Endothelial cell of umbilical vein (primary cell): ENCODE data around the gene FIG4. TPM values are rescaled to one million over a fixed set of nuclear protein-coding genes. Genes with fewer than 3 reads are reported as not detected.

Experiments used
- BruUV-seq: library from RNA; stranded (reverse); fragments of 400-500 nt; replicated peaks from 2 replicates; lab custom pipeline; 2021; lab: Mats Ljungman, UMichigan
- CTCF ChIA-PET: fragments of 300-600, 350-600 bp; sonication (Branson Sonifier 250); formaldehyde crosslinking; loops from one replicate; lab custom pipeline; 2021; ENCODE audit warnings: antibody characterized with exemption, inconsistent platforms; lab: Charles Lee
- POLR2A ChIA-PET: fragments of 300-600, 350-600 bp; sonication (Branson Sonifier 250); formaldehyde crosslinking; loops from one replicate; lab custom pipeline; 2021; ENCODE audit warnings: antibody characterized with exemption, inconsistent platforms; lab: Charles Lee
- DNase-seq: peaks from one replicate; pipeline ENCODE4 v3.0.0-alpha.2; 2011; ENCODE audit warnings: low read depth, low spot score
- FAIRE-seq: peaks from 2 replicates; lab custom pipeline; 2011; peaks lifted over from hg19 to GRCh38; lab: Jason Lieb, UNC
- H2AFZ ChIP-seq: 2 replicates; pipeline ENCODE4 v1.6.0; 2012; ENCODE audit warnings: low read depth, low read length, control low read depth, inconsistent platforms
- H3K27ac ChIP-seq: 2 replicates; pipeline ENCODE4 v1.5.1; 2011; ENCODE audit warnings: low read depth, mild to moderate bottlenecking, control low read depth, low read length, moderate library complexity; ENCODE audit not compliant: insufficient read depth
- H3K27me3 ChIP-seq, 2 experiments: 2 replicates each; pipeline versions ENCODE4 v1.6.0 to v1.6.1; 2011; ENCODE audit warnings: low read length in 2 of 2, mixed read lengths in 1 of 2; ENCODE audit not compliant: control insufficient read depth in 2 of 2, insufficient read depth in 2 of 2
- H3K36me3 ChIP-seq, 2 experiments: 2 replicates in 1 of 2; 3 replicates in 1 of 2; pipeline ENCODE4 v1.5.1; 2011; ENCODE audit warnings: low read length in 2 of 2, mild to moderate bottlenecking in 1 of 2, moderate library complexity in 1 of 2; ENCODE audit not compliant: control insufficient read depth in 2 of 2, insufficient read depth in 2 of 2; ENCODE audit errors: extremely low read depth in 1 of 2
- H3K4me1 ChIP-seq: 3 replicates; pipeline ENCODE4 v1.5.1; 2011; ENCODE audit warnings: mild to moderate bottlenecking, low read length; ENCODE audit not compliant: control insufficient read depth, insufficient read depth; ENCODE audit errors: extremely low read depth
- H3K4me2 ChIP-seq: 2 replicates; pipeline ENCODE4 v1.6.1; 2011; ENCODE audit warnings: low read length, control low read depth, mixed read lengths; ENCODE audit not compliant: insufficient read depth
- H3K4me3 ChIP-seq, 3 experiments: fragments of 200-600 bp in 1 of 3; sonication (generic), shearing (Covaris generic) in 1 of 3; replicated peaks in 1 of 3; 2 replicates each; pipeline ENCODE4 v1.5.1; 2011 to 2016; ENCODE audit warnings: control low read depth in 3 of 3, low read length in 3 of 3, mild to moderate bottlenecking in 2 of 3, inconsistent platforms in 1 of 3, low read depth in 1 of 3, moderate library complexity in 1 of 3; ENCODE audit not compliant: insufficient read depth in 1 of 3
- H3K79me2 ChIP-seq: 2 replicates; pipeline ENCODE4 v1.6.0; 2012; ENCODE audit warnings: low read length, inconsistent platforms; ENCODE audit not compliant: control insufficient read depth, insufficient read depth
- H3K9ac ChIP-seq: replicated peaks from 2 replicates; pipeline ENCODE3; 2011; ENCODE audit warnings: low read length, control low read depth; ENCODE audit not compliant: insufficient read depth; ENCODE audit errors: extremely low read depth
- H3K9me1 ChIP-seq: replicated peaks from 3 replicates; pipeline ENCODE4 v1.6.0; 2011; ENCODE audit warnings: mild to moderate bottlenecking, low read length; ENCODE audit not compliant: control insufficient read depth, insufficient read depth; ENCODE audit errors: extremely low read depth
- H3K9me3 ChIP-seq: replicated peaks from 2 replicates; pipeline ENCODE4 v1.5.1; 2012; ENCODE audit warnings: low read length, inconsistent platforms; ENCODE audit not compliant: control insufficient read depth, insufficient read depth
- H4K20me1 ChIP-seq: replicated peaks from 2 replicates; pipeline ENCODE3; 2011; ENCODE audit warnings: mild to moderate bottlenecking, low read length; ENCODE audit not compliant: control insufficient read depth, insufficient read depth; ENCODE audit errors: extremely low read depth
- EZH2 ChIP-seq: IDR thresholded peaks from 2 replicates; pipeline ENCODE4 v1.6.1; 2012; ENCODE audit warnings: borderline replicate concordance, low read depth, mild to moderate bottlenecking, moderate library complexity, low read length, inconsistent platforms; ENCODE audit not compliant: severe bottlenecking
- FOS ChIP-seq: IDR thresholded peaks from 2 replicates; pipeline ENCODE4 v1.6.1; 2011; ENCODE audit warnings: mild to moderate bottlenecking, low read length, moderate library complexity, borderline replicate concordance; ENCODE audit not compliant: insufficient read depth
- GATA2 ChIP-seq: IDR thresholded peaks from 2 replicates; pipeline ENCODE4 v1.7.0; 2011; ENCODE audit warnings: low read depth, mild to moderate bottlenecking, moderate library complexity, mixed read lengths, low read length; ENCODE audit not compliant: insufficient read length, insufficient read depth
- JUN ChIP-seq: IDR thresholded peaks from 2 replicates; pipeline ENCODE4 v1.6.1; 2011; ENCODE audit warnings: borderline replicate concordance, low read depth; ENCODE audit not compliant: insufficient read length, insufficient read depth
- MAX ChIP-seq: IDR thresholded peaks from 2 replicates; pipeline ENCODE4 v1.6.1; 2011; ENCODE audit not compliant: insufficient read depth, insufficient read length
- MYC ChIP-seq: IDR thresholded peaks from one replicate; pipeline ENCODE4 v1.6.1; 2011; ENCODE audit warnings: mild to moderate bottlenecking, low read depth, low read length
- POLR2A ChIP-seq: IDR thresholded peaks from 2 replicates; pipeline ENCODE4 v1.6.1; 2012; ENCODE audit warnings: low read depth, mild to moderate bottlenecking, control low read depth, low read length
- POLR2AphosphoS5 ChIP-seq: IDR thresholded peaks from 2 replicates; pipeline ENCODE4 v1.6.1; 2012; ENCODE audit warnings: low read depth, mild to moderate bottlenecking, control low read depth, low read length, moderate library complexity; ENCODE audit not compliant: insufficient read depth
- dilution Hi-C: fragments of 300-500 bp; cut with MboI; formaldehyde crosslinking; loops from one replicate; pipeline ENCODE4 v1.15.0; 2019; ENCODE audit warnings: low sequenced_read_pairs; ENCODE audit not compliant: extremely low pct_ligation_motif_present
- intact Hi-C: fragments of 100-400 bp; cut with micrococcal nuclease; formaldehyde crosslinking; loops from one replicate; pipeline ENCODE4 v1.10.0; 2022
- polyA plus RNA-seq, 4 experiments: library from polyadenylated mRNA; depleted of rRNA in 3 of 4; stranded (reverse) in 3 of 4; unstranded in 1 of 4; fragments of >200 nt; gene quantifications; 2 replicates each; pipeline versions ENCODE4 v1.2.1 to v1.2.3, GENCODE V29; 2011 to 2012; ENCODE audit warnings: missing spikeins in 1 of 4
- total RNA-seq: library from RNA; stranded (reverse); gene quantifications from 2 replicates; pipeline ENCODE4 v1.2.3, GENCODE V29; 2021
- TF ChIP-seq, protein P1 (sequence below), 2 donors: IDR thresholded peaks; 1 replicate in 1 of 2; 2 replicates in 1 of 2; pipeline ENCODE4 v1.5.1; 2011; ENCODE audit warnings: low read length in 2 of 2, mild to moderate bottlenecking in 2 of 2, moderate library complexity in 2 of 2, control low read depth in 1 of 2, inconsistent platforms in 1 of 2, low read depth in 1 of 2; ENCODE audit not compliant: insufficient read depth in 1 of 2; ENCODE audit errors: extremely low read depth in 1 of 2

FIG4 gene
- total and polyA plus RNA-seq, 2 donors (not counting 3 experiments of a cell fraction or from before 2014, with no cell fraction given): 7.9 to 12.2 TPM

- H3K9me1 ChIP-seq: no peaks in the 10 kb centered on the region
- dilution Hi-C loops (no loop called here), intact Hi-C loops (no loop called here)
- no peak overlapping the region for H3K9ac ChIP-seq
- no peak overlapping the region for H2AFZ ChIP-seq
- H3K79me2 ChIP-seq: no peaks in the 10 kb centered on the region
- no peak overlapping the region for H3K4me3 ChIP-seq
- POLR2A ChIA-PET: no interaction called here
- H3K4me1 ChIP-seq: no peaks in the 10 kb centered on the region
- no peak for FAIRE-seq
- H3K36me3 ChIP-seq: no peaks in the 10 kb centered on the region
- TF ChIP-seq GATA2 (no peak), POLR2A (no peak), JUN (no peak), MAX (no peak), EZH2 (no peak), FOS (no peak), POLR2AphosphoS5 (no peak), MYC (no peak)
- TF ChIP-seq, protein P1, sequence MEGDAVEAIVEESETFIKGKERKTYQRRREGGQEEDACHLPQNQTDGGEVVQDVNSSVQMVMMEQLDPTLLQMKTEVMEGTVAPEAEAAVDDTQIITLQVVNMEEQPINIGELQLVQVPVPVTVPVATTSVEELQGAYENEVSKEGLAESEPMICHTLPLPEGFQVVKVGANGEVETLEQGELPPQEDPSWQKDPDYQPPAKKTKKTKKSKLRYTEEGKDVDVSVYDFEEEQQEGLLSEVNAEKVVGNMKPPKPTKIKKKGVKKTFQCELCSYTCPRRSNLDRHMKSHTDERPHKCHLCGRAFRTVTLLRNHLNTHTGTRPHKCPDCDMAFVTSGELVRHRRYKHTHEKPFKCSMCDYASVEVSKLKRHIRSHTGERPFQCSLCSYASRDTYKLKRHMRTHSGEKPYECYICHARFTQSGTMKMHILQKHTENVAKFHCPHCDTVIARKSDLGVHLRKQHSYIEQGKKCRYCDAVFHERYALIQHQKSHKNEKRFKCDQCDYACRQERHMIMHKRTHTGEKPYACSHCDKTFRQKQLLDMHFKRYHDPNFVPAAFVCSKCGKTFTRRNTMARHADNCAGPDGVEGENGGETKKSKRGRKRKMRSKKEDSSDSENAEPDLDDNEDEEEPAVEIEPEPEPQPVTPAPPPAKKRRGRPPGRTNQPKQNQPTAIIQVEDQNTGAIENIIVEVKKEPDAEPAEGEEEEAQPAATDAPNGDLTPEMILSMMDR (IDR thresholded peaks at IDR 0.05; ENCODE audit: extremely low read depth in 1 of 2, insufficient read depth in 1 of 2, low read depth in 1 of 2, low read length in 2 of 2): no peak
- no peaks in the 10 kb centered on the region for H3K9me3 ChIP-seq
- BruUV-seq: no TSS peak
- no peaks in the 10 kb centered on the region for H4K20me1 ChIP-seq
- no peak overlapping the region for H3K4me2 ChIP-seq
- no peak for DNase-seq
- H3K27ac ChIP-seq: no peak overlapping the region
- CTCF ChIA-PET: interaction anchor here (1.0 kb wide), 1 partner anchor 218 kb away, joined by 3 read pairs; no protein-coding TSS in a partner anchor
- no peaks in the 10 kb centered on the region for H3K27me3 ChIP-seq
Measured at GRCh38 chr6:109821428-109821827, 130.3 kb downstream of the FIG4 start.
